Hepatocyte (in vitro differentiated cells): ENCODE results near the gene MAP4K1.

ENCODE experiments used
- CTCF ChIP-seq: fragments of 200-600 bp; sonication (generic); IDR thresholded peaks from 2 replicates; pipeline ENCODE4 v1.5.1; 2016; ENCODE audit warnings: antibody characterized with exemption, mild to moderate bottlenecking; ENCODE audit not compliant: poor library complexity
- EZH2 ChIP-seq: fragments of 200-600 bp; sonication (generic); IDR thresholded peaks from 2 replicates; pipeline ENCODE4 v1.6.1; 2016; ENCODE audit warnings: antibody characterized with exemption, mild to moderate bottlenecking, borderline replicate concordance
- EZH2phosphoT487 ChIP-seq: fragments of 200-600 bp; sonication (generic); IDR thresholded peaks from one replicate; pipeline ENCODE4 v1.6.1; 2018; ENCODE audit warnings: antibody characterized with exemption, mild to moderate bottlenecking, low read depth, moderate library complexity; ENCODE audit not compliant: unreplicated experiment, severe bottlenecking

- TF ChIP-seq CTCF (no peak), EZH2 (no peak), EZH2phosphoT487 (no peak)
Measured at GRCh38 chr19:38642176-38642575, 24.4 kb upstream of the MAP4K1 start.
